Skin of body (tissue), 2 donors: ENCODE results near the gene RPS27L. TPM values are rescaled to one million over a fixed set of nuclear protein-coding genes. Genes with fewer than 3 reads are reported as not detected.

Source experiments
- DNase-seq: peaks from one replicate; lab custom pipeline; 2025; lab: John Stamatoyannopoulos, UW
- total RNA-seq: library from RNA; depleted of rRNA; stranded (reverse); fragments of >200 nt; gene quantifications from one replicate; pipeline ENCODE4 v1.2.3, GENCODE V29; 2014

The RPS27L gene
- total RNA-seq, result 63.6 TPM

DNA sequence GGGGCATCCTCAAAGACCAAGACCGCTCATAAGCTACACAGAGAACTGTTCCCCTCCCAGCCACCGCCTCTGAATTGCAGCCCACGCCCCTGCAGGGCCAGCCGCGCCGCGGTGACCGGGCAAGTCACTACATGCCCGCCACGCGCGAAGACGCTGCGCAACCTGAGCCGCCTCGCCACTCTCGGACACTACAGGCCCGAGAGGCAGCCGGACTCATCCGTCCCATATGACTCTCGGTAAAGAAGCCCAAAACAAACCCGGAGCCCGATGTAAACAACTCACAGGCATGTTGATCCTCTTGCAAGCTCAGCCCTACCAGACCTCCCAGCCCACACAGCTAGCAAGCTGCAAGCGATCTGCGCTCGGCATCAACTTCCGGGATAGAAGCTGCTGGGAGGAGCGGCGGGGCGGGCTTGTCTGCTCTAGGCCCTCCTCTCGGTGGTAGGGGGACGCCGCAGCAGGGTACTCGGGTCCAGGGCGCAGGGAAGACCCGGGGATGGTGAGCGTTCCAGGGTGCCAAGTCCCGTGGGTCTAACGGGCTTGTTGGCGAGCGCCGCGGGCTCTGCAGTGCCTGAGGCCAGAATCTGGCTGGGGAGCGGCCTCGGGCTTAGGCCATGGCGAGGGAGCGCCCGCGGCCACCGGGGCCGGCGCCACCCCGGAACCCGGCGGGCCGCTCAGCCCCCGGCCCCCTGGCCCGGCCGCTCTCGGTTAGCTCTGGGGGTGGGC, at the start of gene RPS27L:
Gene RPS27L (minus strand): TSS at position 360 of the 726 bp plus-strand sequence. CDS start 72 bp downstream, at position 288.
- DNase-seq, result peak; percentile 95

DNA sequence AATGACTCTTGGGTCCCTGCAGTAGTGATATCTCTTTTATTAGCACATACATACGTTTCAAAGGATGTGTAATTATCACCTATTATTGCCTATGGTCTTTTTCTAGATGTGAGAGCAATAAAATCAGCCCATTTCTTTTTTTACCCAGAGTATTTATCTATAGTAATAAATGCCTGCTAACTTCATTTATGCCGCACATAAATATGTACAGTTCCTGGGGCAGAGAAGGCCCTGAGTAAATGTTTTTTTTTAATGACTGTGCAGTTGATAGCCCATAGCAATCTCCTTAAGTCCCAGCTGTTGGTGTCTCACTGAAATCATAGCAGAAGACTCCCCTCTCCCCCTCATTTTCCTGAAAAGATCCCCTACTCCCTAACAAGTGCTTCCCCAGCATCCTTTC, 48.8 kb upstream of the RPS27L start:
- DNase-seq, result no peak

DNA sequence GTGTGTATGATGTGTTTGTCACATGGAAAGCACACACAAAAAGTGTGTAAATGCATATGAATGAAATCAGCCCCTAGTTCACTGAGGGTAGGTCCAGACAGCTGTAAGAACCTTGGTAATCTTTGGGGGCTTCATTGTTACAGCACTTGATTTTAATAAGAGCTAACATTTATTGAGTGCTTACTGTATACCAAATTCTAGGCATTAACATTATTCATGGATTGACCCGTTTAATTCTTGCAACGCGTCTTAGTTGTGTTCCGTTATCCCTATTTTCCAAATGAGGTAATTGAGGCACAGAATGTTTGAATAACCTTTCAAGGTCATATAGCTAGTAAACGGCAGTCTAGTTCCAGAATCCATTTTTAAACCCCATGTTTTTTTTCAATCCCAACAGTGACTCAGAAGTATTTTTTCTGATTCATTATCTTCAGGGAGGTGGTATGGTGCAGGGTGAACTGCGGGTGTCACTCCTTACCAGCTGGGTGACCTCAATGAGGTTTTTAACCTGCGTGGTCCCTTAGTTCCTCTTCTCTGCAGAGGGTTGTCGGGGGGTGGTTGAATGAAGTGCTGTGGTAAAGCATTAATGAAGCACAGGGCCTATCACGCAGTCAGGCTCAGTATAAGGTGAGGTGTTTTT, 46.3 kb upstream of the RPS27L start:
- no peak for DNase-seq

DNA sequence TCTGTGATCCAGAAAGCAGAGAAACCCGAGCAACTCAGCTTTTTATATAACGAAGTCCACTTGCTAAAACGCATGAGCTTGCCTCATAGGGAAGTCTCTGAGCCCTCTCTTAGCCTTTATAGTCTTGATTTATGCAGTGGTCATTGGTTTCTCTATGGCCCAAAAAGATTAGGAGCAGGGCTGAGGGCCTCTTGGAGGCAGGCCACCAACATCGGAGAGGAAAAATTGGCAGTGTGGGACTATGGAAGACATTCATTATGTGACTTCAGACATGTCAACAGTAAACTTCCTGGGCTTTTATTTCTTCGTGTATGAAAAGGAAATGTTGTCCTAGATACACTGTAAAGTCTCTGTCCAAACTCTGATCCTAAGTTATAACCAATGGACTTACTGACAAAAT, 45.6 kb upstream of the RPS27L start:
- DNase-seq, result peak; percentile 21

DNA sequence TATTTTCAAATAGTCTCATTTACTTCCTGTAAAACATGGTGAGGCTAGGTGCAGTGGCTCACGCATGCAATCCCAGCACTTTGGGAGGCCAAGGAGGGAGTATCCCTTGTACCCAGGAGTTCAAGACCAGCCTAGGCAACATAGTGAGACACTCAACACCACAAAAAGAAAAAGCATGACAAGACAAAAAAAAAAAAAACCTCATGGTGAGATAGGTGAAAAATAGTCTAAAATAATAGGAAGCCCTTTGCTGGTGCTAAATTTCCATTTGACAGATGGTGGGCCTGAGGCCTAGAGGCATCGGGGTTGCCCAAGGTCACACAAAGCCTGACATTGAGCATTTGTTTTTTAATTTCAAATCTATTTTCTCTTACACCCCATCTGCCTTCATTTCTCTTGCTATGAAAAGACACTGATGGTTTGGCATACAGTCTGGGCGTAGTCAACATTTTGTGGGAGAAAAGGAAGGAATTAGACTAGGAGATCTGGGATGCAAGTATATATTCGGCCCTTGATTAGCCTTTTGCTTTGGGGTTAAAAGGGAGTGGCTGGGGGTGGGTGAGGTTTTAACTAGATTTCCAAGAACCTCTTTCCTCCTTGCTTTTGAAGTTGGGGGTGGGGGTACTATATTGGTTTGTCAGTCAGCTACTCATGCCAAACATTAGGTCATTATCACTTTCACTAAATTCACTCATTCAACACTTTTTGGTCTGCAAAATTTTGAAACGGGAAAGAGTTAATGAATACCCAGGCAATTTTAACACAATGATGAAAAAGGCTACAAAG, 43.4 kb upstream of the RPS27L start:
- DNase-seq, result no peak

DNA sequence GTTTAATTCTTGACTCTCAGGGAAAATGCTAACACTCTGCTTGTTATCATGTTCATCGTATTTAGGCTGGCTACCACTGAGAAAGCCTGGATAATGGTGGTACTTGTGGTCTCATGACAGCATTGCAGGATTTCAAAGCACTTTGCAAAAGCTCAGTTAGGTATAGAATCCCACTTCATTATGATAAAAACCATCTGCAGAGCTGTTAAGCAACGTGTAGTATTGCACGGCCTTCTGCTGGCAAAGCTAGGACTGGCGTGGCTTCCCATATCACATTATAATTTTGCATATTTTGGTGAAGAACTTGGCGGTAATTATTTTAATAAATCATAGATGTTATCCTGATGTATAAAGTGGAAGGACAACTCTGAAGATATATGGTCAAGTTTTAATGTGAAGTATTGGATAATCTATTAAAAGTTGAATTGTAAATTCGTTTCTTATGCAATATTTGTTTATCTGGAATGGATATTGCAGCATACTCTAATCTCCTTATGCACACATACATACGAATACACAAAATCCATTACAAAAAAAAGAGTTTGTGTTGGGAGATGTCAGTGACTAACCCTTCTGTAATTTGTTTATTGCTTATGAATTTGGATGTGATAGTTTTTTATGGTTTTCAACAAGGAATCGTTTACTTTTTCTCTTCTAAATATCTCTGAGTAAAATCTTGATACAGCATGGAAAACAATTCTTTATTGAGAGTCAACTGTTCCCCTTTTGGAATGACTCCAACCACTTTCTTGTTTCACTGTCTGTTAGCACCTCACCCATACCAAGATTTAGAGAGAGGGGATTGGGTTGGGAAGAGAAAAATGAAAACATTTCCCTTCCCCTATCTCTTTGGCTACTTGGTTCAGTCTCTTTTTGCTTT, 41.3 kb upstream of the RPS27L start:
- peak; percentile 76 for DNase-seq

DNA sequence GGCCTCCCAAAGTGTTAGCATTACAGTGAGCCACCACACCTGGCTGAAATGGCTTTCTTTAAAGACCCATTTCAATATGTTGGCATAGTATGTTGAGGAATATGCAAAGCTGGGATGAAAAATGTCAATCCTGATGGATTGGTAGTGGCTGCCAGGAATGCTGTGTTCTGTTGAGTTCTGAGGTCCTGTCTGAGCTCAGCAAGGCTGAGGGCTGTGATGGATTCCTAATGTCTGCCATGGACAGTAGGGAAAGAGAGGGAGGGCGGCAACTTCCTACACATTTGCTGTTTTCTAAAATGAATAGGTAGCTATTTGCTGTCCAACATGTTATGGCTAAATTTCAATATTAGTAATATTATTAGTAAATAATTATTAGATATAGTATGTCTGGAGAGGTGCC, 40.3 kb upstream of the RPS27L start:
- no peak for DNase-seq

DNA sequence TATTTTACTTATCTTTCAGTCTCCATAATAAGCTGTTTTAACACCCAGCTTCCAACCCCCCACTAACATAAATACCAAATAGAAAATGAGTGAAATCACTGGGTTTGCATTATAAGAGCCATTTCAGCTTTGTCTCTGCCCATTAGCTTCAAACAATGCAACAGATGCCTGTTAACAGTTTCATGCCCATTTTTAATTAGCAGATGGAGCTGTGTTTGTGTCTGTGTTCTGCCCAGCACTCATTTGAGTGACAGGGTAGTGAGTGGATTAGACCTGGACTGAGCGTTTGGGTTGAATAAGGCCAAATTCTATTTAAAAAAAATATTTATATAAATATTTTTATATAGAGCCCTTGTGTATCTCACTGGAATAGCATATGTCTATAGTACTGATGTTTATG, 39.6 kb upstream of the RPS27L start:
- DNase-seq, result no peak

DNA sequence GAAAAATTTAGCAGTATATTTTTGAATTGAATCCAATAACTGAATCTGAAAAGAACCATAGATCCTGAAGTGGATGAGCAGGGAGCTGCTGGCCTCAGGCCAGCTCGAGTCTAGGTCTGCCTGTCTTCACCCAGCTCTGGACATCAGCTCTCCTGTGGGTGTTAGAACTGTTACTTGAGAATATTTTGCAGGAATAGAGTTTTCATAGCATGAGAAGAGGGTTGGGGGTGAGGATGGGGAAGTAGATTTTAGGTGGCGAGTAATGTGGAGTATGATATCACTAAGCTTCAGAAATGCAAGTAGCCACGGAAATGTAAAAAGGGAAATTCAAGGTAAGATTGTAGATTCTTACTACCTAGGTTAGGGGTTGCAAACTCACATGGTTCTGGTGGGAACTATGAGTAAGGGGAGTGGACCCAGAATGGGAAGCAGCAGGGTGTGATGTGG, 38.3 kb upstream of the RPS27L start:
- no peak for DNase-seq

DNA sequence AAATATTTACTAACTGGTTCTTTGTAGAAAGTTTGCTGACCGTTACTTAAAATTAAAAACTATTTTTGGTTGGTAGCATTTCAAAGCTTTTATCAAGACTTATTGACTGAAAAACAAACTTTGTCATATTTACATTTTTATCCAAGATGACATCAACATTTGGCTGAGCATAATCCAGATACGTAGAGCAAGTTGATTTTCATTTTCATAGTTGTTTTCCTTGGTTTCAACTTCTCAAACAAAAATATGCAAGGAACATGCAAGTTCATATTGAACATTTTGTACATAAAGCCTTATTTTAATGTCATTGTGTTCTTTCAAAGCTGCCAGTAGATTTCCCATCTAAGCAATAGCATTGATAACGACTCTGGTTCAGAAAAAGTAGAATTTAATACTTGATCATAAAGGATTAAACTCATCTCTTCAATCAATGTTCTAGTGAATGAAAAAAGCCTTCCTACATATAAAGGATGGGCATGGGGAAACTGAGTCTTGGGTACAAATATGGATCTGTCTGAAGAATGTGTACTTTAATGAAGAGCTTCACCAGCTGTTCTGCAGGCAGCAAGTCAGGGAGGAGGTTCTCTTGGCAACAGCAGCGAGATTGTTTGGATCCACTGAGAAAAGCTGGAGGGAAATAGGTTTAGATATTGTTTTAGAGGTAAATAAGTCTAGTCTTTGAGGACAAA, 37.7 kb upstream of the RPS27L start:
- peak; percentile 64 for DNase-seq

DNA sequence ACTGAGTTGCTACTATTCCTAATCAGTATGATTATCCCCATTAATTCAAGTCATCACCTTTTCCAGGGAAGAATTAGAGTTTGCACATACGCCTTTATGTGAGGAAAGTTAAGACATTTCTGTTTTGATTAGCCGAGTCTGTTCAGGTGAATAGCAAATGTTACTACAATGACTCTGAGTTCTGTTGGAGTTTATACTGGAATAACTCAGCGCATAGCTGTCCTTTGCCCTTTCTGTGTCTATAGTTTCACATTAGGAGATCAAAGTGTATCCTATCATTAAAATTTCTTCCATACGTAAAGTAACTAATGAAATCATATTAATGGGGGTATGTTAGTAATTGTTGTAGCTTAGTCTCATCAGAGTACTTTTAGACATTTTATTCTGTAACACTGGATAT, 37.0 kb upstream of the RPS27L start:
- no peak for DNase-seq

DNA sequence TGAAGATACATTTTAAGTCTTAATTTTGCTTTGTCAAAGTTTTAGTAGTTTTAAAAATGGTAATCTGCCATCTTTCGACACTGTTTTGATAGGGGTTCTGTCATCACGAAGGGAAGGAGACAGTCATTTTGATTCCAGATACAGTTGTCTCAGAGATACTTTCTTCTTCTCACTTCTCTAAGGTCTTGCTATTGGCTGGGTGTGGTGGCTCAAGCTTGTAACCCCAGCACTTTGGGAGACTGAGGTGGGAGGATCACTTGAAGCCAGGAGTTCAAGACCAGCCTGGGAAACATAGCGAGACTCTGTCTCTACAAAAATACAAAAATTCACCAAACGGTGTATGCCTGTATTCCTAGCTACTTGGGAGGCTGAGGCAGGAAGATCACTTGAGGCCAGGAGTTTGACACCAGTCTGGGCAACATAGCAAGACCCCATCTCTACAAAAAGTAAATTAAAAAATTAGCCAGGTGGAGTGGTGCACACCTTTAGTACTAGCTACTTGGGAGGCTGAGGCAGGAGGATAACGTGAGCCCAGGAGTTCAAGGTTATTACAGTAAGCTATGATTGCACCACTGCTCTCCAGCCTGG, 35.4 kb upstream of the RPS27L start:
- no peak for DNase-seq

DNA sequence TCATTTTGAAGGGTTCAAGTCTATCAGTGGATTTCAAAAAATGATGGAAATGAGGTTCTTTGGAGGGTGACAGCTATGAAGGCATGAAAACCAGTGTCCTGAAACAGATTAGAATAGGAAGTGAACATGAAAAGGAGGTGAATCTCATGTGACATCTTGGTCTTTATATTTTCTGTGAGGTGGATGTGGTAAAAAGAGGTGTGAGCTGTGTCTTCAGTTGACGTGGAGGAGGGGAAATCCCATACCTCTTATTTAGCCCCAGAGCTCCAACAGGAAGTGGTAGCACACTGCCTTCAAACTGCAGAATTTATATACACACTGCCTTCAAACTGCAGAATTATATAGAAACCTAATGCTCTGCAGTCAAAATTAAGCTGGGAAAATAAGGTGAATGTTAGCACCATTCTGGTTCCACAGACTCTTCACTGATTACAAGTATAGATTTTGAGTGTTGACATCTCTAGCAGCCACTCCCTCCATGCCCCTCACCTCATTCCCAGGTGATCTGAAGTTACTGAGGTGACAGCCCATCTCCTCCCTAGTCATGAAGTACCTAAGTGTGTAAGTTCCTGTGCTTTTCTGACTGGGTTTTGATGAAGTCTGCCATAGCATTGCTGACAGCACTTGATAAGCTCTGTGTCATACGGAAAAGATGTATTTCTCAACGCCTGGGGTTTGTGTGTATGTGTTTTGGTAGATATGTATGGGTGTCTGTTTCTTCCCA, 34.8 kb upstream of the RPS27L start:
- no peak for DNase-seq

DNA sequence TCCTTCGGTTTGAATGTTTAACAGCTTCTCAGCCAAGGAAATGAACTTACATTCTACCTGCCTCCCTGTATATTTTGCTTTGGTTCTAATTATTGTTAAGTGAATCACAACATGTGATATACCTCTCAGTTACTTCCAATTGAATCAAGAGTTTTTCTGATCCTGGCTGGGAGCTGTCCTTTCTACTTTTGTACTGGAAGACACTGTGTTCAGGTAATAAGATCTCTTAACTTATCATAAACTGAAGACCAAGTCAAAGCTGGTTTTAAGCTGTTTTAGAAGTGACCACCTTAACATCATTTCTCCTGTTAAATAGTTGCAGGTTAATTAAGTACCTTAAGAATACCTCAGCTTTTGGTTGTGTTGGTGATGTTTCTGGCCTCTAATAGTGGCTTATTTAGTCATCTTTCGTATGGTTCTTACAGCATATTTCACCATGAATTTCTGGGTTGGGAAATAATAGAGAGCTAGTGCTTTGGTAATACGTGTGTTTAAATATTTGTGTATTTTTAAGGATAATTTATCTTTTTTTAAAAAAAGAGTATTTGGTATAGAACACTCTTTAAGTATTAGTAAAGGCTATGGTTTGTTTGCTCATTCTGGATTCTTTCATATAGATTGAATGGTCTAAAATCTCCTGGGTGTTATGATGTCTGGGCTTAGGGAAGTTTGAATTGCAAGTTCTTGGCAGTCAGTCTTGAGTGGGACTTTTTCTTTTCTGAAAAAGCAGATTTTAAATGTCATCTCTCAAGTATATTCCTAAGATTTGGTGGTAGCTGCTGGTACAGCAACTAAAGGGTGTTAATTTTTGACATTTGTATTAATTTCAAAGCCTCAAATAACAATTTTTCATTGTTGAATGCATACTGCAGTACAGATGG, 33.7 kb upstream of the RPS27L start:
- no peak for DNase-seq

DNA sequence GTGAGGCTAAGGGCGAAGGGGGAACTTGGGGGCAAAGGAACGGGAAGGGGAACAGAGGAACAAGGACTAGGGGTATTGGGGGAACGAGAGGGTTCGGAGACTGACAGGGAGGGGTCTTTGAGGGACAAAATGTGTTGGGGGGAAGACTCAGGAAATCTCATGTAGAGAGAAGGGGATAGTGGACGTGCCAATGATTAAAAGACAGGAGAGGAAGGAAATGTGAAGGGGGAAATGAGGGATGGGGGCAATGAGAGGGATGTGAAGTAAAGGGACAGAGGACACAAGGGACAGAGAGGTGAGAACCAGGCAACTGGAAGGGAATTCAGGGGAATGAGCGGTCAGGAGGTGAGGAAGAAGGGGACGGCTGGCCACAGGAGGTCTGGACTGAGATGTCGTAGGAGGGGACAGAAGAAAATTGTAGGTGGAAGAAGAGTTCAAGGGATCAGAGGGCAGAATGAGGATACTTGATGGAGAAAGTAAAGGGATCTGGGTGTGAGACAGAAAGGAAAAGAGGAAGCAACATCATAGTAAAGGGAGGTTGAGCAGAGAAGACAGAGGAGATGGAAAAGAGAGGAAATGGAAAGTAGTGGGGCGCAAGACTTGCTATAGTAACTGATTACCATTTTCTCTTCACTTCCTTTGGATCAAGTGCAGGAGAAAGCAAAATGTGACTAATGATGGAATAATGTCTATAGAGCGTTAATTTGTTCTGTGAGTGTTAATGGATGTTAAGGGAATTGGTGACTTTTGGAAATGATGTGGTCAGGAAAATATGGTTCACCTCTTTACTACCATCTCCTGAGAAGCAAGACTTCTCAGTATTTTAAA, 32.9 kb upstream of the RPS27L start:
- DNase-seq, result peak; percentile 50

DNA sequence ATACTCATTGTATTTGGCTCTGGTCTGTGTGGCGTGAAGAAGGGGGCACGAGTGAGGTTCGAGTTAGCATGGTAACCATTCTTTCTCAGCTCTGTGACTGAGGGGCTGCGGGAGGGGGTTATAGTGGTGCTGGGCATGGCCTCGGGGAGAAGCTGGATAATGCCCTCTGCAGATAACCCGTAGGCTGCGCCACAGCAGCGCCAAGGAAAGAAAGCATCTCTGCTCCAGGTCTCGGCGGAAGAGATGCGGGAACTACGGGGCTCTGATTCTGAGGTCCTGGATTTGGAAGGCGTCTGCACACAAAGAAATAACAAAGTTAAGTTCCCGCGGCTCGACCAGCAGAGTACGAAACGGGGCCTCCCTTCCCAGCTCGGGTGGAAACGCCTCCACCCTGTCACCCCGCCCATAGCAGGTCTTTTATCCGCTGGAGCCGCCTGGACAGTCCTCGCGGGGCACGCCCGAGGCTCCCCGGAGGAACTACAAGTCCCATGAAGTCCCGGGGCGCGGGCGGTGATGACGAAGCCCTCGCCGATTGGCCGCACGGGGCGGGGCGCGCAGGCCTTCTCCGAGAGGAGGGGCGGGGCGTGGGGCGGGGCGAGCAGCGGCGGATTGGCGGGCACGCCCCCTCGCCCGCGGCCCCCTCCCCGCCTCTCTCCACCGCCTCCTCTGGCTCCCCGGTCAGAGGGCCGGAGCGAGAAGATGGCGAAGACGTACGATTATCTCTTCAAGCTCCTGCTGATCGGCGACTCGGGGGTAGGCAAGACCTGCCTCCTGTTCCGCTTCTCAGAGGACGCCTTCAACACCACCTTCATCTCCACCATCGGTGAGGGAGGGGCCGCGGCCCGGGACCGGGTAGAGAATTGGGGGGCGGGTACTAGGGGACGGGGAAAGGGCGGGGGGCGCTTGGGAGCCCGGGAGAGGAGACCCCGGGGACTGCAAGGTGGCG, 31.9 kb upstream of the RPS27L start, which contains the start of gene RAB8B:
Gene RAB8B (plus strand): TSS at position 681 of the 946 bp plus-strand sequence. CDS start 19 bp downstream, at position 700.
- DNase-seq, result peak; percentile 92
